GM23338 (cell line): Measurements from ENCODE around the gene BCS1L. TPM values are rescaled to one million over a fixed set of nuclear protein-coding genes. Genes with fewer than 3 reads are reported as not detected.

Source experiments
- ATAC-seq: fragments of 200-7000 bp; cut with Tn5 transposase; 3 replicates; pipeline ENCODE4 v1.9.1; 2020
- DNase-seq: peaks from one replicate; pipeline ENCODE4 v3.0.0-alpha.2; 2015; ENCODE audit warnings: low spot score
- H2AFZ ChIP-seq: fragments of 200-600 bp; sonication (generic); 2 replicates; pipeline ENCODE4 v1.8.0; 2016; ENCODE audit warnings: antibody characterized with exemption, mild to moderate bottlenecking, moderate library complexity
- H3F3A ChIP-seq: fragments of 200-600 bp; sonication (generic); replicated peaks from 2 replicates; pipeline ENCODE4 v1.8.0; 2017; ENCODE audit warnings: antibody characterized with exemption, mixed run types, low read depth
- H3K27ac ChIP-seq: fragments of 200-600 bp; sonication (generic); 2 replicates; pipeline ENCODE4 v1.6.1; 2016; ENCODE audit warnings: low read depth
- H3K27me3 ChIP-seq: fragments of 200-600 bp; sonication (generic); 2 replicates; pipeline ENCODE4 v1.8.0; 2016; ENCODE audit warnings: mild to moderate bottlenecking, mixed run types, moderate library complexity; ENCODE audit not compliant: insufficient read depth
- H3K36me3 ChIP-seq: fragments of 200-600 bp; sonication (generic); 2 replicates; pipeline ENCODE4 v1.8.0; 2016; ENCODE audit warnings: mild to moderate bottlenecking; ENCODE audit not compliant: insufficient read depth
- H3K4me1 ChIP-seq: fragments of 200-600 bp; sonication (generic); 2 replicates; pipeline ENCODE4 v1.8.0; 2016; ENCODE audit warnings: mild to moderate bottlenecking, moderate library complexity; ENCODE audit not compliant: insufficient read depth
- H3K4me2 ChIP-seq: fragments of 200-600 bp; sonication (generic); 2 replicates; pipeline ENCODE4 v1.7.1; 2017; ENCODE audit warnings: mixed run types
- H3K4me3 ChIP-seq: fragments of 200-600 bp; sonication (generic); 2 replicates; pipeline ENCODE4 v1.6.1; 2016; ENCODE audit warnings: mixed run types
- H3K79me2 ChIP-seq: fragments of 200-600 bp; sonication (generic); replicated peaks from 2 replicates; pipeline ENCODE4 v1.8.0; 2017; ENCODE audit warnings: mild to moderate bottlenecking; ENCODE audit not compliant: insufficient read depth
- H3K9me2 ChIP-seq: fragments of 200-600 bp; sonication (generic); 2 replicates; pipeline ENCODE4 v1.8.0; 2017; ENCODE audit not compliant: insufficient read depth
- H4K20me1 ChIP-seq: fragments of 200-600 bp; sonication (generic); replicated peaks from 2 replicates; pipeline ENCODE4 v1.8.0; 2017; ENCODE audit warnings: mild to moderate bottlenecking; ENCODE audit not compliant: insufficient read depth
- H3K27ac Mint-ChIP-seq: 2 replicates; pipeline ENCODE4 v1.8.0; 2020; ENCODE audit warnings: inconsistent platforms, mild to moderate bottlenecking, moderate library complexity, mixed read lengths
- H3K27me3 Mint-ChIP-seq: 3 replicates; pipeline ENCODE4 v1.8.0; 2022; ENCODE audit warnings: low read depth, mild to moderate bottlenecking, moderate library complexity, mixed read lengths, inconsistent platforms; ENCODE audit not compliant: insufficient read depth, poor library complexity
- H3K36me3 Mint-ChIP-seq: 3 replicates; pipeline ENCODE4 v1.8.0; 2021; ENCODE audit warnings: low read depth, mild to moderate bottlenecking, inconsistent platforms, moderate library complexity, mixed read lengths
- H3K4me1 Mint-ChIP-seq: 3 replicates; pipeline ENCODE4 v1.8.0; 2020; ENCODE audit warnings: mild to moderate bottlenecking, inconsistent platforms, mixed read lengths
- H3K4me3 Mint-ChIP-seq: 3 replicates; pipeline ENCODE4 v1.8.0; 2021; ENCODE audit warnings: moderate library complexity, mild to moderate bottlenecking, inconsistent platforms, mixed read lengths
- H3K9me3 Mint-ChIP-seq: 3 replicates; pipeline ENCODE4 v1.8.0; 2020; ENCODE audit warnings: moderate library complexity, mild to moderate bottlenecking, inconsistent platforms, mixed read lengths
- CREB1 ChIP-seq: fragments of 250-450 bp; sonication (Bioruptor Pico); IDR thresholded peaks from 2 replicates; pipeline ENCODE4 v1.5.0; 2020; ENCODE audit warnings: low read depth, mild to moderate bottlenecking, moderate library complexity
- EZH2 ChIP-seq: fragments of 200-600 bp; sonication (generic); IDR thresholded peaks from one replicate; pipeline ENCODE4 v1.8.0; 2017; ENCODE audit warnings: antibody characterized with exemption, mild to moderate bottlenecking, low read depth; ENCODE audit not compliant: unreplicated experiment
- EZH2phosphoT487 ChIP-seq: fragments of 200-600 bp; sonication (generic); IDR thresholded peaks from one replicate; pipeline ENCODE4 v1.8.1; 2018; ENCODE audit warnings: antibody characterized with exemption; ENCODE audit not compliant: unreplicated experiment
- JUNB ChIP-seq: IDR thresholded peaks from one replicate; pipeline ENCODE4 v1.6.1; 2016; ENCODE audit warnings: antibody characterized with exemption; ENCODE audit not compliant: unreplicated experiment
- NANOG ChIP-seq: IDR thresholded peaks from 2 replicates; pipeline ENCODE4 v1.6.1; 2016; ENCODE audit warnings: antibody characterized with exemption, borderline replicate concordance
- POLR2AphosphoS5 ChIP-seq: IDR thresholded peaks from 2 replicates; pipeline ENCODE4 v1.6.1; 2016; ENCODE audit warnings: antibody characterized with exemption, low read depth
- REST ChIP-seq: IDR thresholded peaks from one replicate; pipeline ENCODE4 v1.6.1; 2018; ENCODE audit warnings: antibody characterized with exemption; ENCODE audit not compliant: unreplicated experiment
- STAT1 ChIP-seq: IDR thresholded peaks from one replicate; pipeline ENCODE4 v1.6.1; 2016; ENCODE audit warnings: antibody characterized with exemption; ENCODE audit not compliant: unreplicated experiment
- ZNF114 ChIP-seq: fragments of 250-450 bp; sonication (Bioruptor Pico); IDR thresholded peaks from 2 replicates; pipeline ENCODE4 v1.5.0; 2020; ENCODE audit warnings: mild to moderate bottlenecking, moderate library complexity
- ZNF331 ChIP-seq: fragments of 250-450 bp; sonication (Bioruptor Pico); IDR thresholded peaks from 2 replicates; pipeline ENCODE4 v1.5.0; 2020; ENCODE audit warnings: low read depth, mild to moderate bottlenecking, moderate library complexity
- ZNF462 ChIP-seq: fragments of 250-450 bp; sonication (Bioruptor Pico); IDR thresholded peaks from 2 replicates; pipeline ENCODE4 v1.5.0; 2020; ENCODE audit warnings: mild to moderate bottlenecking, moderate library complexity
- polyA plus RNA-seq: library from polyadenylated mRNA; unstranded; fragments of >200 nt; fragmentation: Nextera tagmentation; extraction: Ambion mirVana; gene quantifications from 2 replicates; pipeline ENCODE4 v1.2.1, GENCODE V29; 2016
- total RNA-seq: library from RNA; depleted of rRNA; stranded (reverse); fragments of >200 nt; shearing (Covaris generic); gene quantifications from 2 replicates; pipeline ENCODE4 v1.2.3, GENCODE V29; 2014
- TF ChIP-seq, protein P1 (sequence below), 2 experiments: fragments of 200-600 bp in 1 of 2; sonication (generic) in 1 of 2; conservative IDR thresholded peaks; 2 replicates each; pipeline versions ENCODE4 v1.5.1 to v1.6.1; 2016 to 2017; ENCODE audit warnings: antibody characterized with exemption in 2 of 2, low read depth in 2 of 2, mild to moderate bottlenecking in 2 of 2, moderate library complexity in 1 of 2
- TF ChIP-seq, protein P2 (sequence below): IDR thresholded peaks from 2 replicates; pipeline ENCODE4 v1.6.1; 2016; ENCODE audit warnings: antibody characterized with exemption

Gene BCS1L
- total and polyA plus RNA-seq, 2 experiments from 2014 or later: 16.9 to 31.6 TPM

DNA sequence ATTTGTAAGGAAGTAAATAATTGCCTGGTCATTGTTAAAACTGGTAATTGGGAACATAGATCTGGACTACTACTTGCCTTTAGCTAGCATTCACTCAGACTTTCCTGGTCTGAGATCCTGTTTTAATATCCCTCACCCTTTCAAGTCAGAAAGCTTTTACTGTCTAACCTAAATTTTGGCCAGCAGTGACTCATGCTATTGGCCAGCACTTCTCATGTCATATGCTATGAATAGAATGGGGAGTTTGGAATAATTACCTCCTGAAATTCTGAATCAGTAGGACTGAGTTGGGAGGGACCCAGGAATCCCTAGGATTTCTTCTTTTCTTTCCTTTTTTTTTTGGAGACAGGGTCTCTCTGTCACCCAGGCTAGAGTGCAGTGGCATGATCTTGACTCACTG lies 31.8 kb downstream of the BCS1L start:
- no peaks in the 10 kb centered on the region for H3K4me1 ChIP-seq
- no peak overlapping the region for H2AFZ ChIP-seq
- Mint-ChIP-seq H3K27ac (no peak overlapping the region), H3K4me3 (no peak overlapping the region), H3K9me3 (no peaks in the 10 kb centered on the region; the same call in 2 of the 3 replicates), H3K27me3 (peaks cover 4% of the 10 kb centered on the region), H3K36me3 (peaks cover 25% of the 10 kb centered on the region), H3K4me1 (no peaks in the 10 kb centered on the region)
- peaks cover 17% of the 10 kb centered on the region; the same call in 1 of the 2 replicates for H3K36me3 ChIP-seq
- no peak overlapping the region for H3K4me3 ChIP-seq
- no peaks in the 10 kb centered on the region for H3K79me2 ChIP-seq
- H3F3A ChIP-seq: no peaks in the 10 kb centered on the region
- H3K27me3 ChIP-seq: no peaks in the 10 kb centered on the region
- no peak for ATAC-seq
- no peak for TF ChIP-seq EZH2
- TF ChIP-seq, protein P1, sequence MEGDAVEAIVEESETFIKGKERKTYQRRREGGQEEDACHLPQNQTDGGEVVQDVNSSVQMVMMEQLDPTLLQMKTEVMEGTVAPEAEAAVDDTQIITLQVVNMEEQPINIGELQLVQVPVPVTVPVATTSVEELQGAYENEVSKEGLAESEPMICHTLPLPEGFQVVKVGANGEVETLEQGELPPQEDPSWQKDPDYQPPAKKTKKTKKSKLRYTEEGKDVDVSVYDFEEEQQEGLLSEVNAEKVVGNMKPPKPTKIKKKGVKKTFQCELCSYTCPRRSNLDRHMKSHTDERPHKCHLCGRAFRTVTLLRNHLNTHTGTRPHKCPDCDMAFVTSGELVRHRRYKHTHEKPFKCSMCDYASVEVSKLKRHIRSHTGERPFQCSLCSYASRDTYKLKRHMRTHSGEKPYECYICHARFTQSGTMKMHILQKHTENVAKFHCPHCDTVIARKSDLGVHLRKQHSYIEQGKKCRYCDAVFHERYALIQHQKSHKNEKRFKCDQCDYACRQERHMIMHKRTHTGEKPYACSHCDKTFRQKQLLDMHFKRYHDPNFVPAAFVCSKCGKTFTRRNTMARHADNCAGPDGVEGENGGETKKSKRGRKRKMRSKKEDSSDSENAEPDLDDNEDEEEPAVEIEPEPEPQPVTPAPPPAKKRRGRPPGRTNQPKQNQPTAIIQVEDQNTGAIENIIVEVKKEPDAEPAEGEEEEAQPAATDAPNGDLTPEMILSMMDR (conservative IDR thresholded peaks at IDR 0.05; ENCODE audit: low read depth in 2 of 2): no peak
- TF ChIP-seq EZH2phosphoT487: no peak
- no peak for TF ChIP-seq STAT1
- no peak for TF ChIP-seq ZNF114 (CRISPR knock-in tag)
- no peak for TF ChIP-seq ZNF462 (CRISPR knock-in tag)
- no peak for TF ChIP-seq POLR2AphosphoS5
- TF ChIP-seq, protein P2, sequence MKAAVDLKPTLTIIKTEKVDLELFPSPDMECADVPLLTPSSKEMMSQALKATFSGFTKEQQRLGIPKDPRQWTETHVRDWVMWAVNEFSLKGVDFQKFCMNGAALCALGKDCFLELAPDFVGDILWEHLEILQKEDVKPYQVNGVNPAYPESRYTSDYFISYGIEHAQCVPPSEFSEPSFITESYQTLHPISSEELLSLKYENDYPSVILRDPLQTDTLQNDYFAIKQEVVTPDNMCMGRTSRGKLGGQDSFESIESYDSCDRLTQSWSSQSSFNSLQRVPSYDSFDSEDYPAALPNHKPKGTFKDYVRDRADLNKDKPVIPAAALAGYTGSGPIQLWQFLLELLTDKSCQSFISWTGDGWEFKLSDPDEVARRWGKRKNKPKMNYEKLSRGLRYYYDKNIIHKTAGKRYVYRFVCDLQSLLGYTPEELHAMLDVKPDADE: no peak
- TF ChIP-seq ZNF331 (CRISPR knock-in tag): no peak
- TF ChIP-seq JUNB: no peak
- TF ChIP-seq REST: no peak
- no peak for TF ChIP-seq NANOG
- no peak for TF ChIP-seq CREB1 (CRISPR knock-in tag)
- no peaks in the 10 kb centered on the region for H3K9me2 ChIP-seq
- H4K20me1 ChIP-seq: no peaks in the 10 kb centered on the region; the same call in none of the 2 replicates
- no peak overlapping the region for H3K27ac ChIP-seq
- no peak for DNase-seq
- H3K4me2 ChIP-seq: no peak overlapping the region
